Mammary epithelial cell (primary cell): ENCODE results near the gene FHIT.

Experiments
- CTCF ChIP-seq, 2 donors: IDR thresholded peaks in 1 of 2; conservative IDR thresholded peaks in 1 of 2; 2 replicates each; pipeline ENCODE4 v1.5.1; 2011 to 2012; ENCODE audit warnings: inconsistent platforms in 2 of 2, low read length in 2 of 2, mild to moderate bottlenecking in 2 of 2, control low read depth in 1 of 2, low read depth in 1 of 2; ENCODE audit not compliant: insufficient read depth in 1 of 2; ENCODE audit errors: extremely low read depth in 1 of 2
- EZH2 ChIP-seq: IDR thresholded peaks from 2 replicates; pipeline ENCODE4 v1.6.1; 2012; ENCODE audit warnings: low read length, inconsistent platforms, borderline replicate concordance

- no peak for TF ChIP-seq CTCF (conservative IDR thresholded peaks at IDR 0.05 in 1 of 2, IDR thresholded peaks at IDR 0.05 in 1 of 2; ENCODE audit: extremely low read depth in 1 of 2, insufficient read depth in 1 of 2, low read depth in 1 of 2, low read length in 2 of 2)
- TF ChIP-seq EZH2: no peak
These were observed 738.0 kb downstream of the FHIT start for GRCh38 chr3:60513241-60513640.
